Stimulated activated naive CD4-positive, alpha-beta T cell treated with Interleukin-2 at 50 U/mL for 16 hours (primary cell): Measurements from ENCODE around the gene PANX2.
"Not testable (repeated sequence)": the region's sequence is repeated elsewhere in the genome, so short reads cannot be mapped to it uniquely, and the experiment has no call there.

ENCODE experiments used
- DNase-seq: peaks from one replicate; lab custom pipeline; 2025; lab: John Stamatoyannopoulos, UW

PANX2 gene, protein sequence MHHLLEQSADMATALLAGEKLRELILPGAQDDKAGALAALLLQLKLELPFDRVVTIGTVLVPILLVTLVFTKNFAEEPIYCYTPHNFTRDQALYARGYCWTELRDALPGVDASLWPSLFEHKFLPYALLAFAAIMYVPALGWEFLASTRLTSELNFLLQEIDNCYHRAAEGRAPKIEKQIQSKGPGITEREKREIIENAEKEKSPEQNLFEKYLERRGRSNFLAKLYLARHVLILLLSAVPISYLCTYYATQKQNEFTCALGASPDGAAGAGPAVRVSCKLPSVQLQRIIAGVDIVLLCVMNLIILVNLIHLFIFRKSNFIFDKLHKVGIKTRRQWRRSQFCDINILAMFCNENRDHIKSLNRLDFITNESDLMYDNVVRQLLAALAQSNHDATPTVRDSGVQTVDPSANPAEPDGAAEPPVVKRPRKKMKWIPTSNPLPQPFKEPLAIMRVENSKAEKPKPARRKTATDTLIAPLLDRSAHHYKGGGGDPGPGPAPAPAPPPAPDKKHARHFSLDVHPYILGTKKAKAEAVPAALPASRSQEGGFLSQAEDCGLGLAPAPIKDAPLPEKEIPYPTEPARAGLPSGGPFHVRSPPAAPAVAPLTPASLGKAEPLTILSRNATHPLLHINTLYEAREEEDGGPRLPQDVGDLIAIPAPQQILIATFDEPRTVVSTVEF

DNA sequence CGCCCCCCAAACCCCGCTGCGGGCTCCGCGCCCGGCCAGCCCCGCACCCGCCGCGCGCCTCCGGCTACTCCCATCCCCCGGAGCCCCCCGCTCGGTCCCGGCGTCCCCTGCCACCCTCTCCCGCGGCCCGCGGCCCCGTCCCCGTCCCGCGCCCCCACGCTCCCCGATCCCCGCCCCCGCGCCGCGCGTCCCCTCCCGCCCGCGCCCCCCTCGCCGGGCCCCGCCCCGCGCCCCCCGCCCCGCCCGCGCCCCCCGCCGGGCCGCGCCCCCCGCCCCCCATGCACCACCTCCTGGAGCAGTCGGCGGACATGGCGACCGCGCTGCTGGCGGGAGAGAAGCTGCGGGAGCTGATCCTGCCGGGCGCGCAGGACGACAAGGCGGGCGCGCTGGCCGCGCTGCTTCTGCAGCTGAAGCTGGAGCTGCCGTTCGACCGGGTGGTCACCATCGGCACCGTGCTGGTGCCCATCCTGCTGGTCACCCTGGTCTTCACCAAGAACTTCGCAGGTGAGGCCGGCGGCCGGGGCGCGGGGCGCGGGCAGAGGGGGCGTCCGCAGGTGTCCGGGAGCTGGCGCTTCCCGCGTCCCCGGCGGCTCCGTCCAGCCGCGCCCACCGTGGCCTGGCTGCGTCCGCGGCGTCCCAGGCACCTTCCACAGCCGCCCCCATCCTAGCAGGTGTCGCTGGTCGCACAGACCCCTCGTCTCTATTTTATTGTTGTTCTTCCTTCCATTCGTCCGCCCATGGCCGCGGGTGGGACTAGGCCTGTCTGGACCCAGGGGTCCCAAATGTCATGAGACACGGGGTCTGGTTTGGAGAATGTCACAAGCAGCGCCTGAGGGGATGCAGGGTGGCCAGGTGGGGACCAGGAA, at the start of gene PANX2:
PANX2 (plus strand) TSS at position 279 of the 866 bp plus-strand sequence; CDS start at position 279, 0 bp downstream.
- no peak for DNase-seq

GRCh38 chr22:50121202-50121740, 49.3 kb upstream of the PANX2 start:
- DNase-seq: no peak

- DNase-seq: no peak
These were observed 47.4 kb upstream of the PANX2 start for GRCh38 chr22:50123119-50123518.

DNA sequence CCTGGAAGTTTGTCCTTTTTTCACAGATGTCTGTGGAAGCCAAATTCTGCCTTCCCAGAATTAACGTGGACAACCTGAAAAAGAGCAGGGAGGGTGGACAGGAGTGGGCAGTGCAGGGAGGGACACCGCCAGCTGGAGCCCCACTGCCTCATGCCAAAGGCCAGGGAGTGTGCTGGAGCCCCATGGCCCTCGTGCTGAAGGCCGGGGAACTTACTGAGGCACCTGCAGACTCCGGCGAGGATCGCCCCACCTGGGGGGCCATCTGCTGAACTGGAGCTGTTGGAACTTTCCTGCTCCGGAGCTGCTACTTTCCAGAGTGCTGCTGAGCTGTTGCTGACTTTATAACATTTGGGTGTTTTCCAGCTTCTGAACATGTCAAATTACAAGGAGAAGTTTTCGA, 45.5 kb upstream of the PANX2 start:
- no peak for DNase-seq

GRCh38 chr22:50129121-50129736, 41.3 kb upstream of the PANX2 start:
- no peak for DNase-seq

DNA sequence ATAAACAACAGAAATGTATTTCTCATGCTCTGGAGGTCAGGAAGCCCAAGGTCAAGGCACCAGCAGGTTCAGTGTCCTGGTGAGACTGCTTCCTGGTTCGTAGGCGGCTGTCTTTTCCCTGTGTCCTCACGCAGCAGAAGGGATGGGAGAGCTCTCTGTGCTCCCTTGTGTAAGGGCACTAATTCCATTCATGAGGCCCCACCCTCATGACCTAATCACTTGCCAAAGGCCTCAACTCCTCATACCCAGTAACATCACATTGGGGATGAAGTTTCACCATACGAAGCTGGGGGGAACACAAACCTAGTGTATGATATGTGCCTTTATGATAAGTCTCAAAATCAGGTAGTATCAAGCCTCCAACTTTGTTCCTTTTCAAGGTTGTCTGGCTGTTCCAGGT, 38.6 kb upstream of the PANX2 start:
- DNase-seq: no peak

DNA sequence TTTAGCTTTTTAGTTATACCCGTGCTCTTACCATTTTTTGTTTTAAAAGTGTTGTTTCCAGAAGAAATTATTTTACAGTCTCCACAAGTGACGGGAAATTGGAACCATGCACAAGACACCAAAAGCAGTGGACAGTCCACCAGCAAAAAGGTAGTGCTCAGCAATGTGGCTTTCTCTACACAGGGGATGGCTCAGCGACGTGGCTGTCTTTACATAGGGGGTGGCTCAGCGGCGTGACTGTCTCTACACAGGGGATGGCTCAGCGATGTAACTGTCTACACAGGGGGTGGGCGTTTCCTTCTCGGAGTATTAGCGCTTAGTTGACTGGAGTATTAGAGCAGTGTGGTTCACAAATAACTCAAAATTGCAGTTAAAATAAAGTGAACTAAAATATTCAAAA, 36.0 kb upstream of the PANX2 start:
- no peak for DNase-seq

GRCh38 chr22:50136581-50137015, 33.9 kb upstream of the PANX2 start:
- DNase-seq: no peak

GRCh38 chr22:50137277-50137676, 33.3 kb upstream of the PANX2 start:
- DNase-seq: not testable (repeated sequence)

DNA sequence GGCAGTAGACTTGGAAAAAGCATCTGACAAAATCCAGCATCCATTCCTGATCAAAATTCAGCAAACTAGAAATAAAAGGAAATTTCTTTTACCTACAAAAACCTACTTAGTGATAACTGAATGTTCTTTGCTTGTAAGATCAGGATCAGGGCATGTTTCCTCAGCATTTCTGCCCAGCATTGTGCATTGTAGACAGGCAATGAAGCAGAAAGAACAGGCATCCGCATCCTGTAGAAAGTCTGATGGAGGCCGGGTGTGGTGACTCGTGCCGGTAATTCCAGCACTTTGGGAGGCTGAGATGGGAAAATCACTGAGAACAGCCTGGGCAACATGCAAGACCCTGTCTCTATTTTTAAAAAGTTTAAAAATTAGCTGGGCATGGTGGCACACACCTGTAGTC, 32.5 kb upstream of the PANX2 start:
- DNase-seq: no peak

GRCh38 chr22:50138988-50139387, 31.5 kb upstream of the PANX2 start:
- no peak for DNase-seq

DNA sequence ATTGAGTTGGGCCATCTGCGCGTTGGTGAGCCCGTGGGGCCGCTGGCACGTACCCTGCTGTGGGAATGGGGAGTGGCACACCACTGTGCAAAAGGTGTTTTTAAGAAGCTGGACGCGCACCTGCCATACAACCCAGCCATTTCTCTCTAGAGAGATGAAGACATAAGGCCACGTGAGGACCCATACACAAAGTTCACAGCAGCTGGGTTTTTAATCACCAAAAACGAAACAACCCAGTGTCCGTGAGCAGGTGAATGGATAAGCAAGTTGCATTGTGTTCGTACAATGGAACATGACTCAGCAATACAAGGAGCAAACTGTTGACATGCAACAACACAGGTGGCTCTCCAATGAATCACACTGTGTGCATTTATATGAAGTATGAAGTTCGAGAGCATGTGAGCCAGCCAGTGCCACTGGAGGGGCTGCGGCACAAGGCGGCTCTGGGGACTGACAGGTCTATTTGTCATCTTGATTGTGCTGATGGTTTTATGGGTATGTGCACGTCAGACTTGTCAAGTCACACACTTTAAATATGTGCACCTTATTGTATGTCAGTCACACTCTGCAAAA, 30.6 kb upstream of the PANX2 start:
- no peak for DNase-seq

GRCh38 chr22:50140615-50141014, 29.9 kb upstream of the PANX2 start:
- no peak for DNase-seq

- no peak for DNase-seq
These were observed 29.1 kb upstream of the PANX2 start for GRCh38 chr22:50141462-50141861.

GRCh38 chr22:50141891-50142363, 28.6 kb upstream of the PANX2 start:
- no peak for DNase-seq

- no peak for DNase-seq
These were observed 27.4 kb upstream of the PANX2 start for GRCh38 chr22:50143096-50143495.

GRCh38 chr22:50144005-50144614, 26.4 kb upstream of the PANX2 start:
- no peak for DNase-seq

DNA sequence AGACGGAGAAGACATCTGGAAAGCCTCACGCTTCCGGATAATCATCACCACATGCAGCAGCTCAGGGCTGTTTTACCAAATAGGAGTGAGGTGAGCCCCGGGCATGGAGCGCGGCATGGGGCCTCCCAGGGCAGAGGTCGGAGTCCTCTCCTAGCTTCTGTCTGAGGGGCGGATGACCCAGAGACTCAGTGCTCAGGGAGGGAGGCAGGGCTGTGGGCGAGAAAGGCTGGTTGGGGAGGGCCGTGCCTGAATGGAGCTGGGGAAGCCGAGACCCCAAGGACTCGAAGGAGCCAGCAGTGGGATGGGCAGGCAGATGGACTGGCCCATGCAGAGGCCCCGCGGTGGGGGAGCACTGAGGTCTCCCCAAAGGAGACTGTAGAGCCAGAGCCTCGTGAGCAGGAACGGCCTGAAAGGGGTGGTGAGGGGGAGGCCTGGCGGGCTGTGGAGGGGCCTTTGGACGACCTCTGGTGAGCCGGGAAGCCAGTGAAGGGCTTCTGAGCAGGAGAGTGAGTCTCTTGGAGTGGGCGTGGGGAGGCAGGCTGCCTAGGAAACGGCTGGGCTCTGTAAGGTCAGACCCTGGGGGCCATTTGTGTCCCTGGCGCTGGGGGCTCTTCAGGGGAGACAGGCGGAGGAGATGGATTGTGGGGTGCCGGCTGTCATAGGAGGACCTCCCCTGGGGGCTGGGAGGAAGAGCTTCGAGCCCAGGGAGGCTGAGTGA, 24.7 kb upstream of the PANX2 start:
- no peak for DNase-seq

GRCh38 chr22:50146439-50147238, 23.9 kb upstream of the PANX2 start:
- no peak for DNase-seq
